ENCODE measurements around the gene GAS7.

GRCh38 chr17:9899280-9900043, 298.9 kb downstream of the GAS7 start:
- TF ChIP-seq CTCF (IDR thresholded peaks at IDR 0.05): no peak
- TF ChIP-seq POLR2A (IDR thresholded peaks at IDR 0.05): no peak
